Stimulated activated effector memory CD8-positive, alpha-beta T cell treated with anti-CD3 and anti-CD28 coated beads, Interleukin-12 subunit alpha, Interleukin-12 subunit beta, amount 100 ng/mL, for 72 hours (primary cell): ENCODE data around the gene GNA15.

Source experiments
- ATAC-seq: fragments of 150-1000 bp; cut with Tn5 transposase; 2 replicates; pipeline ENCODE4 v1.10.0; 2021
- DNase-seq, 2 donors: peaks; one replicate each; pipeline ENCODE4 v3.0.0; 2021 to 2022; ENCODE audit warnings: low spot score in 2 of 2
- H3K27ac Mint-ChIP-seq: one replicate; pipeline ENCODE4 v1.8.0; 2022; ENCODE audit warnings: mild to moderate bottlenecking, mixed read lengths
- H3K36me3 Mint-ChIP-seq: one replicate; pipeline ENCODE4 v1.8.0; 2022; ENCODE audit warnings: mild to moderate bottlenecking, mixed read lengths
- H3K4me1 Mint-ChIP-seq: one replicate; pipeline ENCODE4 v1.8.0; 2022; ENCODE audit warnings: mixed read lengths
- H3K4me3 Mint-ChIP-seq: one replicate; pipeline ENCODE4 v1.8.0; 2022; ENCODE audit warnings: mild to moderate bottlenecking, mixed read lengths
- H3K9me3 Mint-ChIP-seq: one replicate; pipeline ENCODE4 v1.8.0; 2022; ENCODE audit warnings: mixed read lengths

Gene GNA15

GRCh38 chr19:3206216-3206953 lies 70.6 kb downstream of the GNA15 start:
- H3K36me3 Mint-ChIP-seq, result peaks cover 20% of the 10 kb centered on the region
- ATAC-seq (no peak), DNase-seq (no peak)
- no peaks in the 10 kb centered on the region for H3K9me3 Mint-ChIP-seq
- peaks cover 11% of the 10 kb centered on the region for H3K4me1 Mint-ChIP-seq
- no peak overlapping the region for H3K27ac Mint-ChIP-seq
- H3K4me3 Mint-ChIP-seq, result no peak overlapping the region

GRCh38 chr19:3207461-3208242 lies 71.8 kb downstream of the GNA15 start:
- Mint-ChIP-seq H3K36me3 (peaks cover 15% of the 10 kb centered on the region), H3K4me1 (peaks cover 11% of the 10 kb centered on the region), H3K27ac (no peak overlapping the region), H3K9me3 (no peaks in the 10 kb centered on the region), H3K4me3 (no peak overlapping the region)
- no peak for DNase-seq
- ATAC-seq, result no peak

GRCh38 chr19:3208317-3209207 lies 72.7 kb downstream of the GNA15 start:
- Mint-ChIP-seq H3K9me3 (no peaks in the 10 kb centered on the region), H3K4me3 (no peak overlapping the region), H3K27ac (peak overlapping the region; percentile 76), H3K4me1 (peaks cover 11% of the 10 kb centered on the region), H3K36me3 (peaks cover 20% of the 10 kb centered on the region)
- ATAC-seq, result no peak
- DNase-seq, result no peak

GRCh38 chr19:3210347-3211017 lies 74.6 kb downstream of the GNA15 start:
- DNase-seq, result peak; percentile 67 to 83
- H3K36me3 Mint-ChIP-seq, result peaks cover 13% of the 10 kb centered on the region
- no peak overlapping the region for H3K4me3 Mint-ChIP-seq
- peaks cover 11% of the 10 kb centered on the region for H3K4me1 Mint-ChIP-seq
- peak overlapping the region; percentile 60 for H3K27ac Mint-ChIP-seq
- ATAC-seq, result peak; percentile 86
- no peaks in the 10 kb centered on the region for H3K9me3 Mint-ChIP-seq

GRCh38 chr19:3211191-3211590 lies 75.4 kb downstream of the GNA15 start:
- Mint-ChIP-seq H3K9me3 (no peaks in the 10 kb centered on the region), H3K4me3 (no peak overlapping the region), H3K27ac (peak overlapping the region; percentile 60), H3K36me3 (peaks cover 11% of the 10 kb centered on the region), H3K4me1 (peaks cover 11% of the 10 kb centered on the region)
- ATAC-seq, result no peak
- no peak for DNase-seq

- H3K9me3 Mint-ChIP-seq, result no peaks in the 10 kb centered on the region
- H3K27ac Mint-ChIP-seq, result peak overlapping the region; percentile 79
- H3K4me3 Mint-ChIP-seq, result no peak overlapping the region
- ATAC-seq (no peak), DNase-seq (no peak)
- H3K36me3 Mint-ChIP-seq, result peaks cover 18% of the 10 kb centered on the region
- peaks cover 15% of the 10 kb centered on the region for H3K4me1 Mint-ChIP-seq
Measured at GRCh38 chr19:3213159-3213558, 77.3 kb downstream of the GNA15 start.
